ENCODE results near the gene PEX11G.

The PEX11G gene

GRCh38 chr19:7519361-7520130, 30.7 kb upstream of the PEX11G start:
- H3K27ac ChIP-seq (ENCODE audit: low read depth, low read length, poor library complexity, severe bottlenecking): no peak overlapping the region
- no peaks in the 10 kb centered on the region for H3K79me2 ChIP-seq (ENCODE audit: insufficient read depth, low read length)
- H3K4me3 ChIP-seq (ENCODE audit: low read depth, low read length, poor library complexity, severe bottlenecking): no peak overlapping the region
- no peaks in the 10 kb centered on the region for H3K9me3 ChIP-seq (ENCODE audit: low read length)
- no peak overlapping the region for H3K4me2 ChIP-seq (ENCODE audit: low read length)
- no peak overlapping the region for H3K9ac ChIP-seq (ENCODE audit: low read length)
- H3K27me3 ChIP-seq (ENCODE audit: insufficient read depth, low read length): peaks cover 9% of the 10 kb centered on the region; the same call in 1 of the 2 replicates
- no peaks in the 10 kb centered on the region for H4K20me1 ChIP-seq (ENCODE audit: insufficient read depth, low read length)
- H3F3A ChIP-seq (ENCODE audit: insufficient read depth, low read length): no peaks in the 10 kb centered on the region
- TF ChIP-seq CTCF (IDR thresholded peaks at IDR 0.05; ENCODE audit: low read length) (no peak), EZH2 (IDR thresholded peaks at IDR 0.05; ENCODE audit: borderline replicate concordance, low read length) (no peak)
- no peak overlapping the region for H2AFZ ChIP-seq (ENCODE audit: low read length)
- H3K4me1 ChIP-seq (ENCODE audit: insufficient read depth, low read length, severe bottlenecking): peaks cover 15% of the 10 kb centered on the region
- no peaks in the 10 kb centered on the region for H3K36me3 ChIP-seq (ENCODE audit: insufficient read depth, low read length)
- no peaks in the 10 kb centered on the region for H3K9me2 ChIP-seq (ENCODE audit: low read depth, low read length)

- no peak for TF ChIP-seq EZH2 (IDR thresholded peaks at IDR 0.05; ENCODE audit: borderline replicate concordance, low read length)
- no peak for TF ChIP-seq CTCF (IDR thresholded peaks at IDR 0.05; ENCODE audit: low read length)
- no peaks in the 10 kb centered on the region for H3K36me3 ChIP-seq (ENCODE audit: insufficient read depth, low read length)
- no peaks in the 10 kb centered on the region for H4K20me1 ChIP-seq (ENCODE audit: insufficient read depth, low read length)
- no peaks in the 10 kb centered on the region for H3K9me2 ChIP-seq (ENCODE audit: low read depth, low read length)
- H3K4me3 ChIP-seq (ENCODE audit: low read depth, low read length, poor library complexity, severe bottlenecking): no peak overlapping the region
- no peak overlapping the region for H3K4me2 ChIP-seq (ENCODE audit: low read length)
- H2AFZ ChIP-seq (ENCODE audit: low read length): no peak overlapping the region
- no peak overlapping the region for H3K27ac ChIP-seq (ENCODE audit: low read depth, low read length, poor library complexity, severe bottlenecking)
- H3K4me1 ChIP-seq (ENCODE audit: insufficient read depth, low read length, severe bottlenecking): peaks cover 2% of the 10 kb centered on the region
- H3K79me2 ChIP-seq (ENCODE audit: insufficient read depth, low read length): no peaks in the 10 kb centered on the region
- H3K9ac ChIP-seq (ENCODE audit: low read length): no peak overlapping the region
- H3K27me3 ChIP-seq (ENCODE audit: insufficient read depth, low read length): peaks cover 14% of the 10 kb centered on the region; the same call in 1 of the 2 replicates
- H3F3A ChIP-seq (ENCODE audit: insufficient read depth, low read length): no peaks in the 10 kb centered on the region
- H3K9me3 ChIP-seq (ENCODE audit: low read length): no peaks in the 10 kb centered on the region
Observed at GRCh38 chr19:7516878-7517277, 28.0 kb upstream of the PEX11G start.

- Histone ChIP-seq H3K4me3 (ENCODE audit: low read depth, low read length, poor library complexity, severe bottlenecking) (peak overlapping the region; percentile 19), H3F3A (ENCODE audit: insufficient read depth, low read length) (no peaks in the 10 kb centered on the region), H3K9me3 (ENCODE audit: low read length) (no peaks in the 10 kb centered on the region), H3K9me2 (ENCODE audit: low read depth, low read length) (no peaks in the 10 kb centered on the region), H3K9ac (ENCODE audit: low read length) (no peak overlapping the region; the same call in 1 of the 2 replicates), H3K27me3 (ENCODE audit: insufficient read depth, low read length) (peaks cover 14% of the 10 kb centered on the region; the same call in 1 of the 2 replicates), H2AFZ (ENCODE audit: low read length) (no peak overlapping the region), H3K4me2 (ENCODE audit: low read length) (no peak overlapping the region), H3K27ac (ENCODE audit: low read depth, low read length, poor library complexity, severe bottlenecking) (no peak overlapping the region), H4K20me1 (ENCODE audit: insufficient read depth, low read length) (no peaks in the 10 kb centered on the region), H3K36me3 (ENCODE audit: insufficient read depth, low read length) (no peaks in the 10 kb centered on the region), H3K4me1 (ENCODE audit: insufficient read depth, low read length, severe bottlenecking) (no peaks in the 10 kb centered on the region), H3K79me2 (ENCODE audit: insufficient read depth, low read length) (no peaks in the 10 kb centered on the region)
- TF ChIP-seq CTCF (IDR thresholded peaks at IDR 0.05; ENCODE audit: low read length): no peak
- TF ChIP-seq EZH2 (IDR thresholded peaks at IDR 0.05; ENCODE audit: borderline replicate concordance, low read length): no peak
Observed at GRCh38 chr19:7516333-7516732, 27.5 kb upstream of the PEX11G start.

All from OCI-LY1 (cell line).